Measurements from ENCODE around the gene TSPAN5. TPM values are rescaled to one million over a fixed set of nuclear protein-coding genes. Genes with fewer than 3 reads are reported as not detected.

TSPAN5 gene
- total RNA-seq, 1 donor from 2014 or later, result 24.9 TPM

GRCh38 chr4:98646422-98646821 is 12.0 kb downstream of the TSPAN5 start:
- H3K4me3 ChIP-seq (ENCODE audit: low read depth, low read length), result no peak overlapping the region

GRCh38 chr4:98645527-98645926 is 12.9 kb downstream of the TSPAN5 start:
- H3K4me3 ChIP-seq (ENCODE audit: low read depth, low read length), result no peak overlapping the region
- no peak for TF ChIP-seq CTCF (conservative IDR thresholded peaks at IDR 0.05; ENCODE audit: low read depth, low read length)
- DNase-seq (ENCODE audit: low read depth), result no peak

More at GRCh38 chr4:98646422-98646821, 12.0 kb downstream of the TSPAN5 start:
- no peak for DNase-seq (ENCODE audit: low read depth)
- no peak for TF ChIP-seq CTCF (conservative IDR thresholded peaks at IDR 0.05; ENCODE audit: low read depth, low read length)

GRCh38 chr4:98643755-98644154 is 14.7 kb downstream of the TSPAN5 start:
- no peak overlapping the region for H3K4me3 ChIP-seq (ENCODE audit: low read depth, low read length)
- DNase-seq (ENCODE audit: low read depth), result no peak
- no peak for TF ChIP-seq CTCF (conservative IDR thresholded peaks at IDR 0.05; ENCODE audit: low read depth, low read length)

GRCh38 chr4:98642991-98643426 is 15.4 kb downstream of the TSPAN5 start:
- no peak for TF ChIP-seq CTCF (conservative IDR thresholded peaks at IDR 0.05; ENCODE audit: low read depth, low read length)

GRCh38 chr4:98641906-98642668 is 16.3 kb downstream of the TSPAN5 start:
- TF ChIP-seq CTCF (conservative IDR thresholded peaks at IDR 0.05; ENCODE audit: low read depth, low read length), result no peak
- H3K4me3 ChIP-seq (ENCODE audit: low read depth, low read length), result no peak overlapping the region

More at GRCh38 chr4:98642991-98643426, 15.4 kb downstream of the TSPAN5 start:
- DNase-seq (ENCODE audit: low read depth), result peak; percentile 48
- no peak overlapping the region for H3K4me3 ChIP-seq (ENCODE audit: low read depth, low read length)

GRCh38 chr4:98641376-98641775 is 17.0 kb downstream of the TSPAN5 start:
- no peak for DNase-seq (ENCODE audit: low read depth)

More at GRCh38 chr4:98641906-98642668, 16.3 kb downstream of the TSPAN5 start:
- no peak for DNase-seq (ENCODE audit: low read depth)

More at GRCh38 chr4:98641376-98641775, 17.0 kb downstream of the TSPAN5 start:
- no peak overlapping the region for H3K4me3 ChIP-seq (ENCODE audit: low read depth, low read length)
- no peak for TF ChIP-seq CTCF (conservative IDR thresholded peaks at IDR 0.05; ENCODE audit: low read depth, low read length)

All from epithelial cell of proximal tubule (primary cell).